GM21723 (cell line): Measurements from ENCODE around the gene SIPA1L3.
"Not testable (repeated sequence)": the region's sequence is repeated elsewhere in the genome, so short reads cannot be mapped to it uniquely, and the experiment has no call there.

Experiments
- ATAC-seq: cut with Tn5 transposase; IDR thresholded peaks from one replicate; pipeline ENCODE4 v1.9.1; 2021; ENCODE audit warnings: mild to moderate bottlenecking, moderate library complexity; ENCODE audit not compliant: unreplicated experiment

The SIPA1L3 gene, protein sequence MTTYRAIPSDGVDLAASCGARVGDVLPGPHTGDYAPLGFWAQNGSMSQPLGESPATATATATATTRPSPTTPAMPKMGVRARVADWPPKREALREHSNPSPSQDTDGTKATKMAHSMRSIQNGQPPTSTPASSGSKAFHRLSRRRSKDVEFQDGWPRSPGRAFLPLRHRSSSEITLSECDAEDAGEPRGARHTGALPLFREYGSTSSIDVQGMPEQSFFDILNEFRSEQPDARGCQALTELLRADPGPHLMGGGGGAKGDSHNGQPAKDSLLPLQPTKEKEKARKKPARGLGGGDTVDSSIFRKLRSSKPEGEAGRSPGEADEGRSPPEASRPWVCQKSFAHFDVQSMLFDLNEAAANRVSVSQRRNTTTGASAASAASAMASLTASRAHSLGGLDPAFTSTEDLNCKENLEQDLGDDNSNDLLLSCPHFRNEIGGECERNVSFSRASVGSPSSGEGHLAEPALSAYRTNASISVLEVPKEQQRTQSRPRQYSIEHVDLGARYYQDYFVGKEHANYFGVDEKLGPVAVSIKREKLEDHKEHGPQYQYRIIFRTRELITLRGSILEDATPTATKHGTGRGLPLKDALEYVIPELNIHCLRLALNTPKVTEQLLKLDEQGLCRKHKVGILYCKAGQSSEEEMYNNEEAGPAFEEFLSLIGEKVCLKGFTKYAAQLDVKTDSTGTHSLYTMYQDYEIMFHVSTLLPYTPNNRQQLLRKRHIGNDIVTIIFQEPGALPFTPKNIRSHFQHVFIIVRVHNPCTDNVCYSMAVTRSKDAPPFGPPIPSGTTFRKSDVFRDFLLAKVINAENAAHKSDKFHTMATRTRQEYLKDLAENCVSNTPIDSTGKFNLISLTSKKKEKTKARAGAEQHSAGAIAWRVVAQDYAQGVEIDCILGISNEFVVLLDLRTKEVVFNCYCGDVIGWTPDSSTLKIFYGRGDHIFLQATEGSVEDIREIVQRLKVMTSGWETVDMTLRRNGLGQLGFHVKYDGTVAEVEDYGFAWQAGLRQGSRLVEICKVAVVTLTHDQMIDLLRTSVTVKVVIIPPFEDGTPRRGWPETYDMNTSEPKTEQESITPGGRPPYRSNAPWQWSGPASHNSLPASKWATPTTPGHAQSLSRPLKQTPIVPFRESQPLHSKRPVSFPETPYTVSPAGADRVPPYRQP (N-terminal part only)

DNA sequence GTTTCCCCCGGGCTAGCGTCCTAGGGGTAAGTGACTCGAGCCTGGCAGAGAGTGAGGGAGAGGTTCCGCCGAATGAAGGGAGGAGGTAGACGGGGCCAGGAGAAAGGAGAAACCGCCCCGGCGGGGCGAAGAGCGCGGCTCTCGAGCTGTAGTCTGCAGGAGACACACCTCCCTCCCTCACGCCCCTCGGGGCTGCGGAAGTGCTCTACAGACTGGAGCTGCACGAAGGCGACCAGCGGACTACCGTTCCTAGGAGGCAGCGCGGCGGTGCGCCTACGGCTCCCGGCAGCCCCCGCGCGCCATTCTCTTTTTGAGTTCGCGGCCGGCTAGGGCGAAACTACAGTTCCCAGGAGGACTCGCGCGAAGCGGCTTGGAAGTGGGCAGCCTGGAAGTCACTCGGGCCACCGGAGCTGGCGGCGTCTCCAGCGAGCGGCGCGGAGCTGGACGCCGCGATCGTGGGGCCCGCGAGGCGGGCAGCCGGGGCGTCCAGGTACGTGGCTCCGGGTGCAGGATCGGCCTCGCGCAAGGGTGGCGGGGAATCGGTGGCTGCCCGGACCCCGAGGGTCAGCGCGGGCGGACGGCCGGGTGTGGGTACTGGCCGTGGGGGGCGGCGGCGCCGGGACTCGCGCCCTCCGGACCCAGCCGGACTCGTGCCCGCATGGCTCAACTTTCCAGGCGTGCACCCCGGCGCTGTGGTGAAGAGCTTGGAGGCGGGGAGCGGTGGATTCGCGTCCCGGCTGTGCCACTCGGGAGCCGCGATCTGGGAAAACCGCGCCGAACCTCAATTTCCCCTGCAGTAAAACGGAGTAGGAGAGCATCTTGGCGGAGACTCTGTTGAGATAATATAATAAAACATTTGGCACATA, at the start of gene SIPA1L3:
Gene SIPA1L3 (plus strand): TSS at position 340 of the 866 bp plus-strand sequence. CDS start 174,358 bp downstream, outside the sequence.
- peak; percentile 74 for ATAC-seq

DNA sequence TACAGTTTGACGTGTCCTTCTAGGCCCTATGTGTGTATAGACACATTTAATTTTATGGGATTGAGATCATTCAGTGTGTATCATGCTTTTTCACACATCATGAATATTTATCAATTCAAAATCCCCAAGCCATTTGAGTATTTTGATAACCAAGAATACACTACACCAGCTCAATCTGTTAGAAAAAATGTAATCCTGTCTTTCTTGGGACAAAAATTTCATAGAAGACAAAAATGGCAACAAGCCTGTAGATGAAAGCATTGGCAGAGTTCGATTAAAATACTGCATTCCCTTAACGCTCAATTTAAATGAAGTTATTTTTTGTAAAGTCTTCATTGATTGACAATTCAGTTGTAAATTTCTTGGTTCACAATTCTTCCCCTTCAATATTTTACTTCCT, 42.5 kb upstream of the SIPA1L3 start:
- no peak for ATAC-seq

DNA sequence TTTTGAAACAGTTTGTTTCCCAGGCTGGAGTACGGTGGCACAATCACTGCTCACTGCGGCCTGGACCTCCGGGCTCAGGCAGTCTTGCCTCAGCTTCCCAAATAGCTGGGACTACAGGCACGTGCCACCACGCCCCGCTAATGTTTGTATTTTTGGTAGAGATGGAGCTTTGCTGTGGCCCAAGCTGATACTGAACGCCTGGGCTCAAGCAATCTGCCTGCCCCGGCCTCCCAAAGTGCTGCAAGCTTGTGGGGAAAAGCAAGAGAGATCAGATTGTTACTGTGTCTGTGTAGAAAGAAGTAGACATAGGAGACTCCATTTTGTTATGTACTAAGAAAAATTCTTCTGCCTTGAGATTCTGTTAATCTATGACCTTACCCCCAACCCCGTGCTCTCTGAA, 41.1 kb upstream of the SIPA1L3 start:
- ATAC-seq, result not testable (repeated sequence)

DNA sequence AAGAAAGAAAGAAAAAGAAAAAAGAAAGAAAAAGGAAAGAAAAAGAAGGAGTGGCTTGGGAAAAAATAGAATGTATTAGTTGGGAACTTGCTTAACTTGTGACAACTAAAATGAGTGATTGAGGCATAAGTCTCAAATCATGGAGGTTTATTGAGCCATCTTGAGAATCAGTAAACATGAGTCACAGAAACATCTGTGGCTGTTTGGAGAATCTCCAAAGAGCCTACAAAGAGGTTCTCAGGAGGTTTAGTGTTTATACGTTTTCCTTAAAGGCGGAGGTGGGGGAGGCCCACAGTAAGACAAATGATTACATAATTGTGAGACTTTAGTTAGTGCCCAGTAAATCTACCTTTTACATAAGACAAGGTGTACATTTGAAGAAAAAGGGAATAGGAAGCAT, 39.2 kb upstream of the SIPA1L3 start:
- ATAC-seq, result no peak

DNA sequence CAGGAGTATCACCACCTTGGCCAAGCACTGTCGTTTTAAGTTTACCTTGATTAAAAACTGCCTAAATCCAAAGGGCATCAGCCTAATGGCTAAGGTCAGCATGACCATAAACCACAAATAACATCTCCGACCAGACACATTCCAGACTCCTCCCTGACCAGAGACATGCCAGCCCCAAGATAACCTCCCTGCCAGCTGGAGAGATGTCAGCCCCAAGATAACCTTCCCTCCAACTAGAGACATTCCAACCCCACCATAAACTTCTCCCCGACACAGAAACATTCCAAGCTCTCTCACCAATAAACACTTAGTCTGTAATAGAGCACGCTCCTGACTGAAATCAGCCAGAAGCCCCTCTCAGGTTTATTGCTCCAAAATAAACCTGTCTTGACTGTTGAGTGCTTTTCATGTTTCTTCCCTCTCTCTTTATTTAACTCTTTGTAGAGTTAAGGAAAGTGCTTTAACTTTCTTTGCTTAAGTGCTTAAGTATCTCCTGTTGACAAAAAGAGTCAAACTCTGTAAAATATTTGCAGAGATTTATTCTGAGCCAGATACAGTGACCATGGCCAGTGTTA, 37.2 kb upstream of the SIPA1L3 start:
- ATAC-seq, result no peak

DNA sequence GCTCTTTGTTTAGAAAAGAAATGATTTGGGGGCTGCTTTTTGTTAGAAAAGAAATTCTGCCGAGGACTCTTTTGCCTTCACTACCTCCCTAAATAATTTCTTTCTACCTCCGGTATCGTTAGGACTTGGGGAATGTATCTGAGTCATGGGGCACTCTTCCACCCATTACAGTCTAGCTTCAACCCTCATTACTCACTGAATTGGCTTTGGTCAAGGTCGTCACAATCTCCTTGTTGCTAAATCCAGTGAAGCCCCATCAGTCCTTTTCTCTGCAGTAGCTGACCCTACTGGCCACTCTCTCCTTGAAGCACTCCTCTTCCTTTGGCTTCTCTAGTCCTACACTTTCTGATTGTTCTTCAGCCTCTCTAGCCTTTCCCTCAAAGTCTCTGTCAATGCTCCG, 34.6 kb upstream of the SIPA1L3 start:
- no peak for ATAC-seq

DNA sequence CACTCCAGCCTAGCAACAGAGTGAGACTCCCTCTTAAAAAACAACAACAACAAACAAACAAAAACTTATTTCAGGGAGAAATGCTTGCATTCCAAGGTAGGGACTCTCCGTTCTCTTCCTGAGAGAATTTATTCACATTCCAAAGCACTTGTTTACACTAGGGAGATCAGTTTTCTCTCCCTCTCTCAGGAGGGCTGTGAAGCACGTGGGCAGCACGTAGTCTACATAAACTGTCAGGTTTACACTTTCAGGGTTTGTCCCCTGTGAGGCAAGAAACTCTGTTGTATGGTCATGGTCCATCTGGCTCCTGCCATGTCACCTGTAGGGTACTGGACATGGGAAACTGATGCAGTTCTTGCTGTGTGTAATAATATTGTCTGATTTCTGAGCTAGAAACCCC, 32.2 kb upstream of the SIPA1L3 start:
- no peak for ATAC-seq

DNA sequence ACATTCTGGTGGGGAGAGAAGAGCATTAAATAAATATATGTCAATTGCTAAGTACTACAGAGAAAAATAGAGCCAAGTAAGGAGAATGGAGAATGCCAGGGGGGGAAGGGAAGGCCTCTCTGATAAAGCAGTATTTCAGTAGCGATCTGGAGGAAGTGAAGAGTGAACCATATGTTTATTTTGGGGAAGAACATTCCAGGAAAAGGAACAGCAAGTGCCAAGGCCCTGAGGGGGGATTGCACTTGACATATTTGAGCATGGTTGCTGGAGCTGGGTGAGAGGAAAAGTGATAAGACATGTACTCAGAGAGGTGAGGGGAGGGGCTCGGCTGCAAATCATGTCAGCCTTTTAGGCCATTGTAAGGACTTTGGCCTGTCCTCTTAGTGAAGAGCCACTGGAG, 31.0 kb upstream of the SIPA1L3 start:
- ATAC-seq, result no peak

DNA sequence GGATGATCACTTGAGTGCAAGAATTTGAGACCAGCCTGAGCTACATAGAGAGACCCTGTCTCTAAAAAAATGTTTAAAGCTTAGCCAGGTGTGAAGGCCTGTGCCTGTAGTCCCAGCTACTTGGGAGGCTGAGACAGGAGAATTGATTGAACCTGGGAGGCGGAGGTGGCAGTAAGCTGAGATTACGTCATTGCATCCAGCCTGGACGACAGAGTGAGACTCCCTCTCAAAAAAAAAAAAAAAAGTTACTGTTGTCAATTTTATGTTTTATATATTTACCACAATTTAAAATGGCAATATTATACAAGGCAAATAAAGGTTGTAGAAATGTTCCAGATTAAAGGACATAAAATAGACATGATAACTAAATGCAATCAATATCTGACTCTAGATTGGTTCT, 29.9 kb upstream of the SIPA1L3 start:
- ATAC-seq, result no peak

DNA sequence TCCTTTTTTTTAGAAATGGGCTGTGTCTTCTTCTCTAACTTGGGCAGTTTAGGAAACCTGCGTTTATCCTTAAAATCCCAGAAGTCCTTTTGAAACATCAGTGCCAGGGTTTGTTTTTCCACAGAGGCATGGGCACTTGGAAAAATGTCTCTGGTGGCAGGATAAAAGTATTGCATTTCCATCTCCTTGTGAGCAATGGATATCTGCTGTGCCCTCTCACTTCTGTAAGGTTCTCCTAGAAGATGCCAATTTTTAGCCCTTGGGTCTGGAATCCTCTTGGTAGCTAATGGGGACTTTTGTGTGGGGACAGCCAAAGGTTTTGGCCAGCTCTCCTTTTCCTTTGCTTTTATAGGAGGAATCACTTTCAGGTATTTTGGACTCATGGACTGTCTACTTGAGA, 21.6 kb upstream of the SIPA1L3 start:
- ATAC-seq, result no peak

DNA sequence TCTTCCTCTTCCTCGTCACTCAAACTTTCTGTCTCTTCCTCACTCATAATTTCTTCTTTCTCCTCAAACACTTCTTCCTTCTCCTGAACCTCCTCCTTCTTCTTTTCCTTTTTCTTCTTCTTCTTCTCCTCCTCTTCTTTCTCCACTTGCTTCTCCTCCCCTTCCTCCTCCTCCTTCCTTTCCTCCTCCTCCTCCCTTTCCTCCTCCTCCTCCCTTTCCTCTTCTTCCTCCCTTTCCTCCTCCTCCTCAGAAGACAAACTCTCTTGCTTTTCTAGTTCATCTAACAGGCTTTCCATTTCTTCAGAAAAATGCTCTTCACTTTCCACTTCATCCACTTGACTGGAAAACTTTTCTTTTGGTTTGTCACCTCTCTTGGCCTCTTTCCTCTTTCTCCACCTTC, 20.4 kb upstream of the SIPA1L3 start:
- ATAC-seq, result no peak

DNA sequence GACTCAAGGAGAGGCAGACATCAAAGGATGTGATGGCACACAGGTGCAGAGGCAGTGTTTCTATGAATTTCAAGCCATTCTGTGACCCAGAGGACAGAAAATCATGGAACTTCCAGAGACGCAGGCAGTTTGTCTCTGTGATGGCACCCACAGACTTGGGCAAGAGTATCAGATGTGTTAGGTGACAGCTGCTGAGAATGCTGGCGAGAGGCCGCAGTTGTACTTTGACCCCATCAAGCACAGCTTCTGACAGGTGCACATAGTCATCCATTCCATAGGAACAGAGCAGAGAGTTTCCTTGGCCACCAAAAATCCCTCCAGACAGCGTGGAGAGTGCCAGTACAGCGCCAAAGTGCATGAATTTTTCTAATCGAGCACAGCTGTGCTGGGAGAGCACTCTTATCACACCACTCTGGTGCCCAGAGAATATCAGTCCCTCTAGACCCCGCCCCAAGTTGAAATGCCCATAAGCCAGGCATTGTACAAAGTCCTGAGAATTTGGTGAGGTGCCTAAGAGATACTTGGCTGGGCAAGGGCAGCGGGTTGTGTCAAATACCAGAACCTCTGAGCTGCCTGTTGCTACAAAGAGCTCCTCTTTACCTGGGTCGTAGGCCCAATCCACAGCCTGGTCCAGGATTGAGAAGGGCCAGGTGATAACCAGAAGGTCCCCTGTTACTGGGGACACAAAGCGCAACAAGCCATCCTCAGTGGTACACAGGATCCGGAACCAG, 13.0 kb upstream of the SIPA1L3 start:
- ATAC-seq, result no peak

DNA sequence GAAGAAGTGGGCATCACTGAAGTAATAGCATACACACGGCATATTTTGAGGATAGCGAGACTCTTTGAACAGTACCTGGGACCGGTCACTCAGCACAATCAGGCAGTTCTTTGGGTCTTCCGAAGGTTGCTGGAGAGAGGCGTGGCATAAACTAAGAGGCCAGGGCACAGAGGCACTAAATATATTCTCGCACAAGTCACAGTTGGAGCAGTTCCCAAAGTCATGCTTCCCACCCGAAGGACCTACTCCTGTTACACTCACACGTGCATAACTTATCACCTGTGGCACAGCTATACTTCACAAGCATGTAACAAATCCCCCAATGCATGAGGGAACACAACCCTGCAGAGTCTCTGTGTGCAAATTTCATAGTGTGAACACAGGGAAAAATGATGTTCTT, 10.8 kb upstream of the SIPA1L3 start:
- ATAC-seq, result no peak

DNA sequence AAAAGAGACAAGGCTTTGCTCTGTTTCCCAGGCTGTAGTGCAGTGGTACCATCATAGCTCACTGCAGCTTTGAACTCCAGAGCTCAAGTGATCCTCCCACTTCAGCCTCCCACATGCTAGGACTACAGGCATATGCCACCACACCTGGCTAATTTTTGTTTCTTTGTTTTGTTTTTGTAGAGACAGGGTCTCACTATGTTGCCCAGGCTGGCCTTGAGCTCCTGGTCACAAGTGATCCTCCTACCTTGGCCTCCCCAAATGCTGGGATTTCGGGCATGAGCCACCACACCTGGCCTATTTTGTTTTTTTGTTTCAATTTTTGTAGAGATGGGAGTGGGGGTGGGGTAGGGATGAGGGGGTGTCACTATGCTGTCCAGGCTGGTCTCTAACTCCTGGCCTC, 7.6 kb upstream of the SIPA1L3 start:
- ATAC-seq, result no peak

DNA sequence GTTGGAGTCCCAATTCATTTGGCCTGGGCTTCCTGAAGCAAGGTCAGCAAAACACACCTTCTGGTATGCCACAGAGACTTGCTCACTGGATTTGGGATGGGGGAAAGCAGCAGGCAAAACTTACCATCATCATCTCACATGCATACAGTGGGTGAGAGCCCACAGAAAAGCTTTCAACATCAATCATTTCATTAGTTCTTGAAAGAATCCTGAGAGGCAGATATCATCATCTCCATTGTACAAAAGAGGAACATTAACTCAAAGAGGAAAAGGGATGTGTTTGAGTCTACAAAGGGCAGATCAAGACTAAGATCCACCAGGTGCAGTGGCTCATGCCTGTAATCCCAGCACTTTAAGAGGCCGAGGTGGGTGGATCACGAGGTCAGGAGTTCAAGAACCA, 7.0 kb upstream of the SIPA1L3 start:
- no peak for ATAC-seq

DNA sequence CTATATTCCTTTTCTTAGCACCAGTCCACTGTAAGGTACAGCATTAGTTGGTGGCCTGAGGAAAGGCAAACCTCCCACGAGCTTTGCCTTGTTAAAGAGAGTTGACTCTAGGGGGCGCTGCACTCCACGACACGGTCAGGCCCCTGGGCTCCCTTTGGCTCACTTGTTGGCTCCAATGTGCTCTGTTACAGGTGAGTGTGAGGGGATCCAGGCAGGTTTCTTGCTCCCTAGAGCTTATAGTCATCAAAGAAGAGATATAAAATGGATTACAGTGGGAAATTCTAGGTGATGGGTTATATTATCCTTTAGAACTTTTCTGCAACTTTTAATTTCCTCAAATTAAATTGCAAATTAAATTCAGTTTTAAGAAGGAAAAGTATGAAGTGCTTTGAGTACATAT, 4.3 kb upstream of the SIPA1L3 start:
- ATAC-seq, result peak; percentile 42

DNA sequence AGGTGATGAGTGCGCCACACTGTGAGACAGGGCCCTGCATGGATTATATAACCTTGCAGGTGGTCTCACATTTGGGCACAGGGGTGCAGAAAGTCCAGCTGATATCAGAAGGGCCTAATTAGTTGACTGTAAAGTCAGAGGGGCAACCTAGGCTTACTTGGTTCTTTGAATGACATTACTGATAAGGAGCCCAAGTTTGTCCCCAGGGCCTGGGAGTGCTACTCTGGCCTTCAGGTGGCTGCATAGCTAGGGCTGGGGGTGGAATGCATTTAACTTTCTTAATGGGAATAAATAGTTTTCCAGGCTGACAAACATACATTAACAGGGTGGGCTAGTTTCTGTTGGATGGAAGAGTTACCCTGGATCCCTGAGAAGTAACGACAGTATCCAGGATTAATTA, 3.9 kb upstream of the SIPA1L3 start:
- ATAC-seq, result no peak

DNA sequence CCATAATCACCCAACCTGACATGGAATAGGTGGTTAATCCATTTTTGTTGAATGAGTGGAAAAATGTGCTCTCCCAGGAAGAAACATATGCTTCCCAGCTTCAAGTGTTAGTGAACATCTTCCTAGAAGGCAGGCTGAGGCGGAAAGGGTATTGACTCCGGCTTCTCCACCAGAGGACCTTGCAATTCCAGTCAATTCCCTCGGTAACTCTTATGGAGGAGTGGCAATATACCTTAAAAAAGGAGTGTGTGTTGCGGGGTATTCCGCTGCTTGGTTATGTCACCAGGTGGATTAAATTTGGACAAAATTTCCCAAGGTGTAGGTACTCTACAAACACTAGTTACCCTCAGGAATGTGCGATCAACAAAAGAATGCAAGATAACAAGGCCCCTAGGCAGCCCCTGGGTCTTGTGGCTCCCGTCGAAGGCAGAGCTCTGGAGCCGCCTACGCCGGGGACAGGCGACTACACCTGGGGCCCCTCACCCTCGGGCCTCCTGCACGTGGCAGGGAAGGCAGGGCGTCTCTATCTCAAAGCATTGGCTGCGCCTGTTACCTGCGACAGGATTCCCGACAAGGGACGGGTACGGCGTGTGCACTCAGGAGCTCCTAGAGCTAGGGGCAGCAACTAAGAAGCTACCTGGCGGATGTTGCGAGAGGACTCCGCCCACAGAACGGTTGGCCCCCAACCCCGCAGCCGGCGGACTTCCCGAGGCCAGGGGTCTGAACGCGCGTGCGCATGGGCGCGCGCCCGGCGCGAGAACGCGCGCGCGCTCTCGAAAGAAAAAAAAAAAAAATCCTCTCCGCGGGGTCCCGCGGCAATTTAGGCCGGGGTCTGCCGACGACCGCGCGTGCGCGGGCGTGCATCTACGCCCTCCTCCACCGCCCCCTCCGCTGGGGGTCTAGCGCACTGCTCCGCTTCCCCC, 801 bp upstream of the SIPA1L3 start, which contains the start of gene WDR87:
Gene WDR87 (minus strand): TSS at position 649 of the 923 bp plus-strand sequence. CDS start 8,355 bp downstream, outside the sequence.
- peak; percentile 29 for ATAC-seq
